Measurements from ENCODE around the gene USP22. TPM values are rescaled to one million over a fixed set of nuclear protein-coding genes. Genes with fewer than 3 reads are reported as not detected.

USP22 gene
- polyA plus RNA-seq, 1 donor (not counting 4 experiments of a cell fraction or from before 2014, with no cell fraction given) = 111 TPM

GRCh38 chr17:21027031-21027430, 15.8 kb downstream of the USP22 start:
- no peak for TF ChIP-seq EZH2 (IDR thresholded peaks at IDR 0.05; ENCODE audit: low read length)
- TF ChIP-seq CTCF (optimal IDR thresholded peaks at IDR 0.05 in 1 of 3, IDR thresholded peaks at IDR 0.05 in 1 of 3, conservative IDR thresholded peaks at IDR 0.05 in 1 of 3; ENCODE audit: extremely low read depth in 1 of 3, insufficient read depth in 2 of 3, low read length in 3 of 3) = no peak
- Histone ChIP-seq H3K4me3 (ENCODE audit: control insufficient read depth in 2 of 3, extremely low read depth in 1 of 3, insufficient read depth in 2 of 3, low read depth in 1 of 3, low read length in 3 of 3) (no peak overlapping the region), H2AFZ (ENCODE audit: control insufficient read depth, low read length) (no peak overlapping the region), H3K9me3 (ENCODE audit: control insufficient read depth, low read depth, low read length) (no peaks in the 10 kb centered on the region), H3K79me2 (ENCODE audit: control insufficient read depth, insufficient read depth, low read length) (peaks cover 99% of the 10 kb centered on the region), H3K9ac (ENCODE audit: control insufficient read depth, extremely low read depth, insufficient read depth, low read length) (no peak overlapping the region), H3K27ac (ENCODE audit: control insufficient read depth, insufficient read depth, low read length) (no peak overlapping the region), H3K27me3 (ENCODE audit: control insufficient read depth, extremely low read depth, insufficient read depth, low read length) (no peaks in the 10 kb centered on the region), H4K20me1 (ENCODE audit: control insufficient read depth, extremely low read depth, insufficient read depth, low read length) (peaks cover 61% of the 10 kb centered on the region), H3K9me1 (ENCODE audit: control insufficient read depth, extremely low read depth, insufficient read depth, low read length) (peaks cover 3% of the 10 kb centered on the region), H3K4me1 (ENCODE audit: control insufficient read depth, extremely low read depth, insufficient read depth, low read length) (peaks cover 4% of the 10 kb centered on the region), H3K4me2 (ENCODE audit: control insufficient read depth, extremely low read depth, insufficient read depth, low read depth, low read length) (no peak overlapping the region), H3K36me3 (ENCODE audit: control insufficient read depth in 2 of 2, extremely low read depth in 1 of 2, insufficient read depth in 2 of 2, low read length in 2 of 2) (peaks cover 35 to 40% of the 10 kb centered on the region in 2 experiments)
- dilution Hi-C loops (cut with MboI; ENCODE audit: extremely low pct_ligation_motif_present, low sequenced_read_pairs) = no loop called here
- no peak for DNase-seq (ENCODE audit: low read depth, low spot score)
- FAIRE-seq = no peak

- dilution Hi-C loops (cut with MboI; ENCODE audit: extremely low pct_ligation_motif_present, low sequenced_read_pairs) = no loop called here
- H3K9me1 ChIP-seq (ENCODE audit: control insufficient read depth, extremely low read depth, insufficient read depth, low read length) = peaks cover 3% of the 10 kb centered on the region
- H3K36me3 ChIP-seq (ENCODE audit: control insufficient read depth in 2 of 2, extremely low read depth in 1 of 2, insufficient read depth in 2 of 2, low read length in 2 of 2) = peaks cover 47 to 51% of the 10 kb centered on the region in 2 experiments
- no peak overlapping the region for H3K27ac ChIP-seq (ENCODE audit: control insufficient read depth, insufficient read depth, low read length)
- peaks cover 66% of the 10 kb centered on the region for H4K20me1 ChIP-seq (ENCODE audit: control insufficient read depth, extremely low read depth, insufficient read depth, low read length)
- FAIRE-seq = peak; percentile 41
- H2AFZ ChIP-seq (ENCODE audit: control insufficient read depth, low read length) = no peak overlapping the region
- peaks cover 4% of the 10 kb centered on the region for H3K4me1 ChIP-seq (ENCODE audit: control insufficient read depth, extremely low read depth, insufficient read depth, low read length)
- TF ChIP-seq EZH2 (IDR thresholded peaks at IDR 0.05; ENCODE audit: low read length) (no peak), CTCF (optimal IDR thresholded peaks at IDR 0.05 in 1 of 3, IDR thresholded peaks at IDR 0.05 in 1 of 3, conservative IDR thresholded peaks at IDR 0.05 in 1 of 3; ENCODE audit: extremely low read depth in 1 of 3, insufficient read depth in 2 of 3, low read length in 3 of 3) (no peak)
- no peaks in the 10 kb centered on the region for H3K9me3 ChIP-seq (ENCODE audit: control insufficient read depth, low read depth, low read length)
- no peak for DNase-seq (ENCODE audit: low read depth, low spot score)
- H3K27me3 ChIP-seq (ENCODE audit: control insufficient read depth, extremely low read depth, insufficient read depth, low read length) = no peaks in the 10 kb centered on the region
- H3K79me2 ChIP-seq (ENCODE audit: control insufficient read depth, insufficient read depth, low read length) = peaks cover 99% of the 10 kb centered on the region
- H3K4me2 ChIP-seq (ENCODE audit: control insufficient read depth, extremely low read depth, insufficient read depth, low read depth, low read length) = no peak overlapping the region
- no peak overlapping the region for H3K9ac ChIP-seq (ENCODE audit: control insufficient read depth, extremely low read depth, insufficient read depth, low read length)
- H3K4me3 ChIP-seq (ENCODE audit: control insufficient read depth in 2 of 3, extremely low read depth in 1 of 3, insufficient read depth in 2 of 3, low read depth in 1 of 3, low read length in 3 of 3) = no peak overlapping the region
Measured at GRCh38 chr17:21025451-21025850, 17.4 kb downstream of the USP22 start.

All from keratinocyte (primary cell).